ENCODE data around the gene ZBTB20. TPM values are rescaled to one million over a fixed set of nuclear protein-coding genes. Genes with fewer than 3 reads are reported as not detected.

The ZBTB20 gene
- total and polyA plus RNA-seq, 10 of the 15 experiments (the other 5 are each of a cell fraction or from before 2014, with no cell fraction given) = 0.20 to 5.5 (median 2.2) TPM

DNA sequence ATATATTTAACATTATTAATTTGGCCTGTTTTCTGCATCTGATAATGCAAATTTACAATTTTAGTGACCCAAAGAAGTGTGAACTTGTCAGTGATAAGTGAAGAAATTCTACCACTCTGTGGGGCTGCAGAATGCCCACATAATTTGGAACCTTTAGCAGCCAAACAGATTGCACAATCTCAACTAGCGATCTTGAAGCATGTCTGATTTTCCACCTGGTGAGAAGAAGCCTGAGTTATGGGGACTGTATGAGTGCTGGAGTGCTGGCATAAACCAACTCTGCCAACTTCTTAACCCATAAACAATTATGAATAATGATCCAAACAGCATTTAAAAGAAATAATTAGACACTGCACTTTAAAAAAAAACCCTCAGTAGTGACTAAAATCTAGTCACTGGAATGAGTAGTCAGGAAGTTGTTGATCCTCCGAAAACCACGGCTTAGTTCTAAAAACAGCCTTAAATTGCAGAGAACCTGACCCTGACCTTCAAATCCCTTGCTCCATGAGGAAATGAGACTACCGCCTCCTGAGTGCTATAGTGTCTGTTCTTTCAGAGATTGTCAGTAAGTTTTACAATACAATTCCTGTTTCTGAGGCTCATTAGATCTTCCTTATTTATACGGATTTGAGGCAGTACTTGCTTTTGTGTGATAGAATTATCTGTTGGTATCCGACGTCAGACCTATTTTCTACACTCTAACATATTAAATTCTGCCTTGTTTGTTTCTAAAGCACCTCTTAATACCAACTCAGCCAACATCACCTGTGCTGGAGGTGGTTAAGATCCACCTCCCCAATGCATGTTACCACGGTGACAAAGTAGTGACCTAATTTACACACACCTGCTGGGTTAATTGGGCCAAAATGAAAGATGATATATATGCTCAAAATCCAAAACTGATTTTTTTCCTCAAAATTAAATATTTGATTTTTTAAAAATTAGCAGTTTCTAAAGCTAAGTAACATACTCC is 267.7 kb downstream of the ZBTB20 start (continued):
- TF ChIP-seq, protein P1, sequence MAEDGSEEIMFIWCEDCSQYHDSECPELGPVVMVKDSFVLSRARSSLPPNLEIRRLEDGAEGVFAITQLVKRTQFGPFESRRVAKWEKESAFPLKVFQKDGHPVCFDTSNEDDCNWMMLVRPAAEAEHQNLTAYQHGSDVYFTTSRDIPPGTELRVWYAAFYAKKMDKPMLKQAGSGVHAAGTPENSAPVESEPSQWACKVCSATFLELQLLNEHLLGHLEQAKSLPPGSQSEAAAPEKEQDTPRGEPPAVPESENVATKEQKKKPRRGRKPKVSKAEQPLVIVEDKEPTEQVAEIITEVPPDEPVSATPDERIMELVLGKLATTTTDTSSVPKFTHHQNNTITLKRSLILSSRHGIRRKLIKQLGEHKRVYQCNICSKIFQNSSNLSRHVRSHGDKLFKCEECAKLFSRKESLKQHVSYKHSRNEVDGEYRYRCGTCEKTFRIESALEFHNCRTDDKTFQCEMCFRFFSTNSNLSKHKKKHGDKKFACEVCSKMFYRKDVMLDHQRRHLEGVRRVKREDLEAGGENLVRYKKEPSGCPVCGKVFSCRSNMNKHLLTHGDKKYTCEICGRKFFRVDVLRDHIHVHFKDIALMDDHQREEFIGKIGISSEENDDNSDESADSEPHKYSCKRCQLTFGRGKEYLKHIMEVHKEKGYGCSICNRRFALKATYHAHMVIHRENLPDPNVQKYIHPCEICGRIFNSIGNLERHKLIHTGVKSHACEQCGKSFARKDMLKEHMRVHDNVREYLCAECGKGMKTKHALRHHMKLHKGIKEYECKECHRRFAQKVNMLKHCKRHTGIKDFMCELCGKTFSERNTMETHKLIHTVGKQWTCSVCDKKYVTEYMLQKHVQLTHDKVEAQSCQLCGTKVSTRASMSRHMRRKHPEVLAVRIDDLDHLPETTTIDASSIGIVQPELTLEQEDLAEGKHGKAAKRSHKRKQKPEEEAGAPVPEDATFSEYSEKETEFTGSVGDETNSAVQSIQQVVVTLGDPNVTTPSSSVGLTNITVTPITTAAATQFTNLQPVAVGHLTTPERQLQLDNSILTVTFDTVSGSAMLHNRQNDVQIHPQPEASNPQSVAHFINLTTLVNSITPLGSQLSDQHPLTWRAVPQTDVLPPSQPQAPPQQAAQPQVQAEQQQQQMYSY (CRISPR knock-in tag; IDR thresholded peaks at IDR 0.05) = 0 out of 2 replicates have a peak, but pooled peaks have one; percentile 50
- TF ChIP-seq, protein P2, sequence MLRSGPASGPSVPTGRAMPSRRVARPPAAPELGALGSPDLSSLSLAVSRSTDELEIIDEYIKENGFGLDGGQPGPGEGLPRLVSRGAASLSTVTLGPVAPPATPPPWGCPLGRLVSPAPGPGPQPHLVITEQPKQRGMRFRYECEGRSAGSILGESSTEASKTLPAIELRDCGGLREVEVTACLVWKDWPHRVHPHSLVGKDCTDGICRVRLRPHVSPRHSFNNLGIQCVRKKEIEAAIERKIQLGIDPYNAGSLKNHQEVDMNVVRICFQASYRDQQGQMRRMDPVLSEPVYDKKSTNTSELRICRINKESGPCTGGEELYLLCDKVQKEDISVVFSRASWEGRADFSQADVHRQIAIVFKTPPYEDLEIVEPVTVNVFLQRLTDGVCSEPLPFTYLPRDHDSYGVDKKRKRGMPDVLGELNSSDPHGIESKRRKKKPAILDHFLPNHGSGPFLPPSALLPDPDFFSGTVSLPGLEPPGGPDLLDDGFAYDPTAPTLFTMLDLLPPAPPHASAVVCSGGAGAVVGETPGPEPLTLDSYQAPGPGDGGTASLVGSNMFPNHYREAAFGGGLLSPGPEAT (IDR thresholded peaks at IDR 0.05; ENCODE audit: low read depth) = peak; percentile 28; the same call in 1 of the 2 replicates
- TF ChIP-seq, protein P3, sequence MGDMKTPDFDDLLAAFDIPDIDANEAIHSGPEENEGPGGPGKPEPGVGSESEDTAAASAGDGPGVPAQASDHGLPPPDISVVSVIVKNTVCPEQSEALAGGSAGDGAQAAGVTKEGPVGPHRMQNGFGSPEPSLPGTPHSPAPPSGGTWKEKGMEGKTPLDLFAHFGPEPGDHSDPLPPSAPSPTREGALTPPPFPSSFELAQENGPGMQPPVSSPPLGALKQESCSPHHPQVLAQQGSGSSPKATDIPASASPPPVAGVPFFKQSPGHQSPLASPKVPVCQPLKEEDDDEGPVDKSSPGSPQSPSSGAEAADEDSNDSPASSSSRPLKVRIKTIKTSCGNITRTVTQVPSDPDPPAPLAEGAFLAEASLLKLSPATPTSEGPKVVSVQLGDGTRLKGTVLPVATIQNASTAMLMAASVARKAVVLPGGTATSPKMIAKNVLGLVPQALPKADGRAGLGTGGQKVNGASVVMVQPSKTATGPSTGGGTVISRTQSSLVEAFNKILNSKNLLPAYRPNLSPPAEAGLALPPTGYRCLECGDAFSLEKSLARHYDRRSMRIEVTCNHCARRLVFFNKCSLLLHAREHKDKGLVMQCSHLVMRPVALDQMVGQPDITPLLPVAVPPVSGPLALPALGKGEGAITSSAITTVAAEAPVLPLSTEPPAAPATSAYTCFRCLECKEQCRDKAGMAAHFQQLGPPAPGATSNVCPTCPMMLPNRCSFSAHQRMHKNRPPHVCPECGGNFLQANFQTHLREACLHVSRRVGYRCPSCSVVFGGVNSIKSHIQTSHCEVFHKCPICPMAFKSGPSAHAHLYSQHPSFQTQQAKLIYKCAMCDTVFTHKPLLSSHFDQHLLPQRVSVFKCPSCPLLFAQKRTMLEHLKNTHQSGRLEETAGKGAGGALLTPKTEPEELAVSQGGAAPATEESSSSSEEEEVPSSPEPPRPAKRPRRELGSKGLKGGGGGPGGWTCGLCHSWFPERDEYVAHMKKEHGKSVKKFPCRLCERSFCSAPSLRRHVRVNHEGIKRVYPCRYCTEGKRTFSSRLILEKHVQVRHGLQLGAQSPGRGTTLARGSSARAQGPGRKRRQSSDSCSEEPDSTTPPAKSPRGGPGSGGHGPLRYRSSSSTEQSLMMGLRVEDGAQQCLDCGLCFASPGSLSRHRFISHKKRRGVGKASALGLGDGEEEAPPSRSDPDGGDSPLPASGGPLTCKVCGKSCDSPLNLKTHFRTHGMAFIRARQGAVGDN (IDR thresholded peaks at IDR 0.05) = no peak
- TF ChIP-seq IRF4 (IDR thresholded peaks at IDR 0.05; ENCODE audit: low read depth, low read length) (peak; percentile 95), EGR1 (IDR thresholded peaks at IDR 0.05; ENCODE audit: borderline replicate concordance in 1 of 2, low read depth in 2 of 2, low read length in 2 of 2) (no peak), MEF2B (IDR thresholded peaks at IDR 0.05; ENCODE audit: partially characterized antibody, poor library complexity, severe bottlenecking) (peak; percentile 60), TBL1XR1 (IDR thresholded peaks at IDR 0.05; ENCODE audit: low read depth, low read length) (no peak), EP300 (IDR thresholded peaks at IDR 0.05; ENCODE audit: borderline replicate concordance in 1 of 2, control insufficient read depth in 1 of 2, low read depth in 2 of 2, low read length in 2 of 2) (peak; percentile 74 to 86; a peak in 3 of 4 replicates), SUZ12 (IDR thresholded peaks at IDR 0.05; ENCODE audit: unreplicated experiment) (no peak), ETV6 (conservative IDR thresholded peaks at IDR 0.05 in 1 of 2, IDR thresholded peaks at IDR 0.05 in 1 of 2; ENCODE audit: borderline replicate concordance in 1 of 2, low read depth in 1 of 2) (peak in 1 of 2 experiments; percentile 70; a peak in 1 of 4 replicates), CBFB (IDR thresholded peaks at IDR 0.05; ENCODE audit: low read depth) (no peak), MTA3 (IDR thresholded peaks at IDR 0.05; ENCODE audit: borderline replicate concordance, low read length) (peak; percentile 92; the same call in 1 of the 2 replicates), NFIC (IDR thresholded peaks at IDR 0.05; ENCODE audit: low read depth, low read length) (peak; percentile 97), CREM (IDR thresholded peaks at IDR 0.05; ENCODE audit: low read depth) (peak; percentile 84)
- TF ChIP-seq, protein P4, sequence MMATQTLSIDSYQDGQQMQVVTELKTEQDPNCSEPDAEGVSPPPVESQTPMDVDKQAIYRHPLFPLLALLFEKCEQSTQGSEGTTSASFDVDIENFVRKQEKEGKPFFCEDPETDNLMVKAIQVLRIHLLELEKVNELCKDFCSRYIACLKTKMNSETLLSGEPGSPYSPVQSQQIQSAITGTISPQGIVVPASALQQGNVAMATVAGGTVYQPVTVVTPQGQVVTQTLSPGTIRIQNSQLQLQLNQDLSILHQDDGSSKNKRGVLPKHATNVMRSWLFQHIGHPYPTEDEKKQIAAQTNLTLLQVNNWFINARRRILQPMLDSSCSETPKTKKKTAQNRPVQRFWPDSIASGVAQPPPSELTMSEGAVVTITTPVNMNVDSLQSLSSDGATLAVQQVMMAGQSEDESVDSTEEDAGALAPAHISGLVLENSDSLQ (IDR thresholded peaks at IDR 0.05) = no peak
- TF ChIP-seq, protein P5, sequence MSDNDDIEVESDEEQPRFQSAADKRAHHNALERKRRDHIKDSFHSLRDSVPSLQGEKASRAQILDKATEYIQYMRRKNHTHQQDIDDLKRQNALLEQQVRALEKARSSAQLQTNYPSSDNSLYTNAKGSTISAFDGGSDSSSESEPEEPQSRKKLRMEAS (IDR thresholded peaks at IDR 0.05; ENCODE audit: low read depth, low read length) = no peak
